ENCODE results near the gene TBX10.

Gene TBX10

GRCh38 chr11:67651976-67652781, 12.6 kb upstream of the TBX10 start:
- peaks cover 43% of the 10 kb centered on the region for H3F3A ChIP-seq (ENCODE audit: control insufficient read depth, insufficient read depth)
- H3K9me2 ChIP-seq (replicated peaks; ENCODE audit: control insufficient read depth, low read length) = no peaks in the 10 kb centered on the region
- H3K27me3 ChIP-seq (ENCODE audit: control insufficient read depth, low read length) = no peaks in the 10 kb centered on the region
- peak overlapping the region; percentile 99 for H3K27ac ChIP-seq (ENCODE audit: low read depth, low read length)
- H4K20me1 ChIP-seq (ENCODE audit: control insufficient read depth, insufficient read depth, low read depth, low read length) = no peaks in the 10 kb centered on the region
- peak overlapping the region; percentile 86 for H3K4me3 ChIP-seq (ENCODE audit: low read length)
- H3K4me2 ChIP-seq (ENCODE audit: low read length) = peak overlapping the region; percentile 91
- peaks cover 21% of the 10 kb centered on the region for H3K36me3 ChIP-seq (ENCODE audit: control insufficient read depth, low read length)
- no peaks in the 10 kb centered on the region for H3K79me2 ChIP-seq (ENCODE audit: control insufficient read depth, low read length)
- H3K4me1 ChIP-seq (ENCODE audit: control insufficient read depth, low read length) = peaks cover 58% of the 10 kb centered on the region
- no peak for TF ChIP-seq EZH2phosphoT487 (IDR thresholded peaks at IDR 0.05; ENCODE audit: borderline replicate concordance, low read length)
- TF ChIP-seq, protein P1, sequence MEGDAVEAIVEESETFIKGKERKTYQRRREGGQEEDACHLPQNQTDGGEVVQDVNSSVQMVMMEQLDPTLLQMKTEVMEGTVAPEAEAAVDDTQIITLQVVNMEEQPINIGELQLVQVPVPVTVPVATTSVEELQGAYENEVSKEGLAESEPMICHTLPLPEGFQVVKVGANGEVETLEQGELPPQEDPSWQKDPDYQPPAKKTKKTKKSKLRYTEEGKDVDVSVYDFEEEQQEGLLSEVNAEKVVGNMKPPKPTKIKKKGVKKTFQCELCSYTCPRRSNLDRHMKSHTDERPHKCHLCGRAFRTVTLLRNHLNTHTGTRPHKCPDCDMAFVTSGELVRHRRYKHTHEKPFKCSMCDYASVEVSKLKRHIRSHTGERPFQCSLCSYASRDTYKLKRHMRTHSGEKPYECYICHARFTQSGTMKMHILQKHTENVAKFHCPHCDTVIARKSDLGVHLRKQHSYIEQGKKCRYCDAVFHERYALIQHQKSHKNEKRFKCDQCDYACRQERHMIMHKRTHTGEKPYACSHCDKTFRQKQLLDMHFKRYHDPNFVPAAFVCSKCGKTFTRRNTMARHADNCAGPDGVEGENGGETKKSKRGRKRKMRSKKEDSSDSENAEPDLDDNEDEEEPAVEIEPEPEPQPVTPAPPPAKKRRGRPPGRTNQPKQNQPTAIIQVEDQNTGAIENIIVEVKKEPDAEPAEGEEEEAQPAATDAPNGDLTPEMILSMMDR (IDR thresholded peaks at IDR 0.05; ENCODE audit: low read depth, low read length, poor library complexity, severe bottlenecking) = no peak
- H3K9me3 ChIP-seq (ENCODE audit: control insufficient read depth, insufficient read depth, low read length) = peaks cover 29% of the 10 kb centered on the region

DNA sequence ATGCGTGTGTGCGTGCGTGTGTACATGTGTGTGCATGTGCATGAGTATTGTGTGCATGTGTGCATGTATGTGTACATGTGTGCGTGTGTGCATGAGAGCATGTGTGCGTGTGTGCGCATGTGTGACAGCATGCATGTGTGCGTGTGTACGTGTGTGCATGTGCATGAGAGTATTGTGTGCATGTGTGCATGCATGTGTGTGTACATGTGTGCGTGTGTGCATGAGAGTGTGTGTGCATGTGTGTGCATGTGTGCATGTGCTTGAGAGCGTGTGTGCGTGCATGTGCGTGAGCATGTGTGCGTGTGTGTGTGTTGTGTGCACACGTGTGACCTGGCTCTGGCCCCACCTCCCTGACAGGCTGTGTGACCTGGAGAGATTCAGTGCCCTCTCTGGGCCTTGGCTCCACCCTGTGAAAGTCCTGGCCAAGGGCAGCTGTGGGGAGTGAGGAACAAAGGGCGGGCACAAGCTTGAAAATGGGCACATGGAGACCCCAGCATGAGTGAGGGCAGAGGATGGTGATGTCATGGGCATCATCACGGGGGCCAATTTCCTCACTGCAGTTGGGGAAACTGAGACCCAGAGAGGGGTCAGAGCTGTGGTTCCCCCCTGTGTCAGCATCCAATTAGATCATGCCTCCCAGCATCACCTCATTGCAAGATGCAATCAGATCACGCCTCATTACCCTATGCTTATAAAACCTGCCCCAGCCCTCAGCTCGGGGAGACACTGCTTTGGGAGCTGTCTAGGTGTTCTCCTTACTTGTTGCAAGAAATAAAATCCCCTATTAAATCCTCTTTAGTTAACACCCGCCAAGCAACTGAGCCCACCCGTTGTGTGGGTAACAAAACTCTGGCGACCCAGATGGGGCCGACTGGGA, 10.3 kb upstream of the TBX10 start:
- Histone ChIP-seq H3K4me2 (ENCODE audit: low read length) (peak overlapping the region; percentile 91), H3K9me2 (replicated peaks; ENCODE audit: control insufficient read depth, low read length) (no peaks in the 10 kb centered on the region), H4K20me1 (ENCODE audit: control insufficient read depth, insufficient read depth, low read depth, low read length) (no peaks in the 10 kb centered on the region), H3K4me3 (ENCODE audit: low read length) (peak overlapping the region; percentile 86), H3K27me3 (ENCODE audit: control insufficient read depth, low read length) (no peaks in the 10 kb centered on the region), H3K9me3 (ENCODE audit: control insufficient read depth, insufficient read depth, low read length) (peaks cover 13% of the 10 kb centered on the region; the same call in 1 of the 2 replicates), H3K27ac (ENCODE audit: low read depth, low read length) (peak overlapping the region; percentile 99), H3K79me2 (ENCODE audit: control insufficient read depth, low read length) (peaks cover under 1% of the 10 kb centered on the region; the same call in 1 of the 2 replicates), H3K4me1 (ENCODE audit: control insufficient read depth, low read length) (peaks cover 81% of the 10 kb centered on the region), H3F3A (ENCODE audit: control insufficient read depth, insufficient read depth) (peaks cover 55% of the 10 kb centered on the region), H3K36me3 (ENCODE audit: control insufficient read depth, low read length) (peaks cover 12% of the 10 kb centered on the region)
- no peak for TF ChIP-seq EZH2phosphoT487 (IDR thresholded peaks at IDR 0.05; ENCODE audit: borderline replicate concordance, low read length)
- TF ChIP-seq, protein P1 (IDR thresholded peaks at IDR 0.05; ENCODE audit: low read depth, low read length, poor library complexity, severe bottlenecking) = no peak

- Histone ChIP-seq H3K4me1 (ENCODE audit: control insufficient read depth, low read length) (peaks cover 89% of the 10 kb centered on the region), H3K79me2 (ENCODE audit: control insufficient read depth, low read length) (peaks cover 6% of the 10 kb centered on the region; the same call in 1 of the 2 replicates), H4K20me1 (ENCODE audit: control insufficient read depth, insufficient read depth, low read depth, low read length) (no peaks in the 10 kb centered on the region), H3F3A (ENCODE audit: control insufficient read depth, insufficient read depth) (peaks cover 55% of the 10 kb centered on the region), H3K4me3 (ENCODE audit: low read length) (peak overlapping the region; percentile 86), H3K27me3 (ENCODE audit: control insufficient read depth, low read length) (no peaks in the 10 kb centered on the region), H3K36me3 (ENCODE audit: control insufficient read depth, low read length) (peaks cover 12% of the 10 kb centered on the region), H3K4me2 (ENCODE audit: low read length) (peak overlapping the region; percentile 91), H3K27ac (ENCODE audit: low read depth, low read length) (peak overlapping the region; percentile 99), H3K9me2 (replicated peaks; ENCODE audit: control insufficient read depth, low read length) (no peaks in the 10 kb centered on the region), H3K9me3 (ENCODE audit: control insufficient read depth, insufficient read depth, low read length) (peaks cover 7% of the 10 kb centered on the region; the same call in 1 of the 2 replicates)
- TF ChIP-seq, protein P1 (IDR thresholded peaks at IDR 0.05; ENCODE audit: low read depth, low read length, poor library complexity, severe bottlenecking) = no peak
- TF ChIP-seq EZH2phosphoT487 (IDR thresholded peaks at IDR 0.05; ENCODE audit: borderline replicate concordance, low read length) = no peak
Observed at GRCh38 chr11:67648796-67649613, 9.4 kb upstream of the TBX10 start.
